Upper lobe of right lung (tissue), 1 donor: ENCODE data around the gene EPB41L1. TPM values are rescaled to one million over a fixed set of nuclear protein-coding genes. Genes with fewer than 3 reads are reported as not detected.

Experiments
- ATAC-seq: fragments of 200-7000 bp; cut with Tn5 transposase; one replicate; pipeline ENCODE4 v1.9.1; 2020; ENCODE audit warnings: mild to moderate bottlenecking, moderate library complexity
- DNase-seq: peaks from one replicate; pipeline ENCODE4 v3.0.0-alpha.2; 2020
- H3K27ac ChIP-seq: fragments of 200-600 bp; one replicate; pipeline ENCODE4 v1.8.0; 2022
- H3K27me3 ChIP-seq: fragments of 200-600 bp; one replicate; pipeline ENCODE4 v1.8.0; 2022; ENCODE audit warnings: mild to moderate bottlenecking
- H3K36me3 ChIP-seq: fragments of 200-600 bp; one replicate; pipeline ENCODE4 v1.8.0; 2022
- H3K4me1 ChIP-seq: fragments of 200-600 bp; one replicate; pipeline ENCODE4 v1.8.0; 2022
- H3K4me3 ChIP-seq: fragments of 200-600 bp; one replicate; pipeline ENCODE4 v1.8.0; 2022; ENCODE audit warnings: mild to moderate bottlenecking
- H3K9me3 ChIP-seq: fragments of 200-600 bp; one replicate; pipeline ENCODE4 v1.8.0; 2022
- CTCF ChIP-seq: fragments of 200-600 bp; IDR thresholded peaks from one replicate; pipeline ENCODE4 v1.8.0; 2022; ENCODE audit warnings: antibody characterized with exemption
- intact Hi-C: fragments of 100-400 bp; cut with DNase I; formaldehyde crosslinking; loops from one replicate; pipeline ENCODE4 v1.11.0; 2022
- total RNA-seq: library from RNA; stranded (reverse); fragmentation: NEBNext Ultra II Directional; extraction: Animal tissue kit (Norgen Biotek cat#: 25700); gene quantifications from one replicate; pipeline ENCODE4 v1.2.1, GENCODE V29; 2021
- donor health status: DM: no; HTN: yes; CAD: no; lungs with severe emphysema.

The EPB41L1 gene
- total RNA-seq, 1 donor from 2014 or later: 61.4 TPM

- Histone ChIP-seq H3K27ac (no peak overlapping the region), H3K4me3 (no peak overlapping the region), H3K27me3 (no peaks in the 10 kb centered on the region), H3K36me3 (peaks cover 28% of the 10 kb centered on the region), H3K9me3 (no peaks in the 10 kb centered on the region), H3K4me1 (peaks cover 5% of the 10 kb centered on the region)
- DNase-seq (no peak), ATAC-seq (no peak)
- intact Hi-C loops: loop anchor here (10.0 kb wide), 1 partner anchor 241 kb away; no protein-coding TSS in a partner anchor
- no peak for TF ChIP-seq CTCF
Measured at GRCh38 chr20:36203861-36204260, 49.3 kb downstream of the EPB41L1 start.

- Histone ChIP-seq H3K36me3 (peaks cover 32% of the 10 kb centered on the region), H3K4me3 (no peak overlapping the region), H3K27ac (no peak overlapping the region), H3K4me1 (peaks cover 5% of the 10 kb centered on the region), H3K27me3 (no peaks in the 10 kb centered on the region), H3K9me3 (no peaks in the 10 kb centered on the region)
- ATAC-seq (no peak), DNase-seq (no peak)
- TF ChIP-seq CTCF: no peak
- intact Hi-C loops: loop anchor here (10.0 kb wide), 1 partner anchor 240 kb away; no protein-coding TSS in a partner anchor
Measured at GRCh38 chr20:36205026-36205425, 50.5 kb downstream of the EPB41L1 start.

- Histone ChIP-seq H3K27ac (no peak overlapping the region), H3K4me1 (peaks cover 5% of the 10 kb centered on the region), H3K27me3 (no peaks in the 10 kb centered on the region), H3K36me3 (peaks cover 32% of the 10 kb centered on the region), H3K4me3 (no peak overlapping the region), H3K9me3 (no peaks in the 10 kb centered on the region)
- TF ChIP-seq CTCF: no peak
- DNase-seq: no peak
- ATAC-seq: no peak
- intact Hi-C loops: loop anchor here (10.0 kb wide), 1 partner anchor 239 kb away; no protein-coding TSS in a partner anchor
Measured at GRCh38 chr20:36206068-36206467, 51.5 kb downstream of the EPB41L1 start.

- no peak for DNase-seq
- Histone ChIP-seq H3K4me3 (no peak overlapping the region), H3K27ac (no peak overlapping the region), H3K9me3 (no peaks in the 10 kb centered on the region), H3K4me1 (peaks cover 5% of the 10 kb centered on the region), H3K36me3 (peaks cover 32% of the 10 kb centered on the region), H3K27me3 (no peaks in the 10 kb centered on the region)
- intact Hi-C loops: loop anchor here (10.0 kb wide), 1 partner anchor 238 kb away; no protein-coding TSS in a partner anchor
- TF ChIP-seq CTCF: no peak
- ATAC-seq: no peak
Measured at GRCh38 chr20:36206641-36207040, 52.1 kb downstream of the EPB41L1 start.

- DNase-seq: no peak
- Histone ChIP-seq H3K27me3 (no peaks in the 10 kb centered on the region), H3K9me3 (no peaks in the 10 kb centered on the region), H3K4me3 (no peak overlapping the region), H3K4me1 (peaks cover 5% of the 10 kb centered on the region), H3K36me3 (peaks cover 32% of the 10 kb centered on the region), H3K27ac (no peak overlapping the region)
- no peak for ATAC-seq
- TF ChIP-seq CTCF: no peak
- intact Hi-C loops: loop anchor here (10.0 kb wide), 1 partner anchor 237 kb away; no protein-coding TSS in a partner anchor
Measured at GRCh38 chr20:36207602-36208001, 53.1 kb downstream of the EPB41L1 start.

- no peak for ATAC-seq
- peaks cover 33% of the 10 kb centered on the region for H3K36me3 ChIP-seq
- H3K27me3 ChIP-seq: no peaks in the 10 kb centered on the region
- H3K4me3 ChIP-seq: no peak overlapping the region
- intact Hi-C loops: loop anchor here (10.0 kb wide), 1 partner anchor 237 kb away; no protein-coding TSS in a partner anchor
- no peak for DNase-seq
- no peaks in the 10 kb centered on the region for H3K9me3 ChIP-seq
- no peaks in the 10 kb centered on the region for H3K4me1 ChIP-seq
- no peak for TF ChIP-seq CTCF
- no peak overlapping the region for H3K27ac ChIP-seq
Measured at GRCh38 chr20:36208257-36208656, 53.7 kb downstream of the EPB41L1 start.
